ENCODE data around the gene ZNF106. TPM values are rescaled to one million over a fixed set of nuclear protein-coding genes. Genes with fewer than 3 reads are reported as not detected.

Gene ZNF106
- total RNA-seq, 1 donor from 2014 or later = 66.1 TPM

GRCh38 chr15:42367041-42367440 lies 123.9 kb downstream of the ZNF106 start:
- DNase-seq (ENCODE audit: low spot score) = no peak

DNA sequence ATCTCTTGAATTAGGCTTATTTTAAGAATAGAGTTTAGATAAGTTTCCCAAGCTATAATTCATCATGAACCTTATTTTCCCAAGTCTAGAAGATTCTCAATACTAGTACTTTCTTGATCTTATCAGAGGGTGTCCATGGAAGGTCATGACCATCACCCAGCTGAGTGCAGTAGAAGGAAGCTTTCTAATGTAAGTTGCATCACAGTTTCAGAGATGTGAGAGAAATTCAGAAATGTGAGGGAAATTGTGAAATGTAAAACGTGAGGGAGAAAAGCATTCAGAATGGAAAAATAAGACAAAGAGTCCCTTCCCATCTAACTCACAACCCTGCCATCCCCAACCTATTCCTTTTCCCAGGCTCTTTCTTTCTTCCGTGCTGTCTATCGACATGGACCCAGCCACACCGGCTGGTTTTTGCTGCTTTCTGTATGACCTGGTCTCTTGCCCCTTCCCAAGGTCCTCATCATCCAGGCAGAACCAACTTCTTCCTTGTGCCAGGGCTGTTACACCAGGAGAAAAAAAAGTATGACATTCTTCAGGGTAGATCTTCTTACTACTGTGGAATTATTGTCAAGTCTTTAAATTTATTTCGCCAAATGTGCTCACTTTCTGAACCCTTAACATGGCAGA lies 124.9 kb downstream of the ZNF106 start:
- DNase-seq (ENCODE audit: low spot score) = no peak

- peak; percentile 29 for DNase-seq (ENCODE audit: low spot score)
Measured at GRCh38 chr15:42364529-42364928, 126.4 kb downstream of the ZNF106 start.

DNA sequence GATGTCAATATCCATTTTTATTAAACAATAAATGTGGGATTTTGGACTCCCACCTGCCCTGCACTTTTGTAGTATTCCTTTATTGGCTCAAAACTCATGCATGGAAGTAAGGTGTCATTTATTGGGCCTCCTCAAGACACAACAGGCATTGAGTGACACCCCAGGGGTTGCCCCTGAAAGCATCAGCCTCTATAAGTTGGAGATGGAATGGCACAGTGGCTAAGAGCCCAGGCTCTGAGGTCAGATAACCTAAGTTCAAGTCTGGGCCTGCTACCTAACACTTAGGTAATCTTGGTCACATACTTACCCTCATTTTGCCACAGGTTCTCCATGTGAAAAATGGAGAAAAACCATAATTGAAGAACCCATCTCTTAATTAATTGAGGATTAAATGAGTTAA lies 127.0 kb downstream of the ZNF106 start:
- no peak for DNase-seq (ENCODE audit: low spot score)

DNA sequence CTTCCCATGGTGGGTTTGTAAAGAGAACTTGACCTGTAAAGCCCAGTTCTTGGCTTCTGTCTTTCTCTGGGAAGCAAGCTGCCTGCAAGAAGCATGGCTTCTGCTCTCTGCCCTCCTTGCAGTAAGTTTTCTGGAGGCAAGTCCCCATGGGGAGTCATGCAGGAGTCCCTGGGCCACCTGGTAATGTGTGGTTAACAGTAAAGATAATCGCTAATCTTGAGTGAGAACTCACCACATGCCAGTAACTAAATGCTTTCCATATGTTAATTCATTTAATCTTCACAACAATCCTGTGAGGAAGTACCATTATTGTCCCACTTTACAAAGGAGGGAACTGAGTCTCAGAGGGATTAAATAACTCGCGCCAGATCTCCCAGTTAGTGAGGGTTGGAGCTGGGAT lies 127.5 kb downstream of the ZNF106 start:
- no peak for DNase-seq (ENCODE audit: low spot score)

Other genes starting within 250 kb of the ZNF106 start
- 31.6 TPM for gene GANC, start 217.9 kb downstream of the ZNF106 start, total RNA-seq
- 46.2 TPM for gene TMEM87A, start 217.7 kb downstream of the ZNF106 start, total RNA-seq
- 8.1 TPM for gene CAPN3, start 131.6 kb downstream of the ZNF106 start, total RNA-seq
- gene SNAP23, start 4.5 kb upstream of the ZNF106 start, total RNA-seq = 60.2 TPM
- gene LRRC57, start 57.7 kb upstream of the ZNF106 start, total RNA-seq = 22.5 TPM
- 12.5 TPM for gene HAUS2, start 57.7 kb upstream of the ZNF106 start, total RNA-seq
- gene STARD9, start 84.5 kb upstream of the ZNF106 start, total RNA-seq = 9.8 TPM
- 23.9 TPM for gene CDAN1, start 246.0 kb upstream of the ZNF106 start, total RNA-seq